ENCODE data around the gene PPM1M.

Gene PPM1M

DNA sequence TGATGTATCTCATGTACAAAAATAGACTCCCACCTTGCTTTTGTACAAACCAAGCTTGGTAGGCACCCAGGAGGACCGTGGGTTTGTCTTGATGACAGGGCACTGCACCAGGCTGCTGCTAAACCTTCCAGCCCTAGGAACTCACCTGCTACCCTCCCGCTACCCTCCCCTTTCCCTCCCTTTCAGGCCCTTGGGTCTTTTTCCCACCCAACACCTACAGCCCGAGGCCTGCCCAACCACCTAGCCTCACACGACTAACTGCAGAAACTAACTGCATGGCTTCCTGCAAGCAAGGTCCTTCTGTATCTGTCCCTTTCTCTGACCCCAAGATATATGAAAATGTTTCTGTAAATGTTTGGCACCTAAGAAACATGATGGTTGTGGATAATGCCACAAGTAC lies 11.1 kb downstream of the PPM1M start:
- TF ChIP-seq MYC (IDR thresholded peaks at IDR 0.05; ENCODE audit: low read depth, low read length) (no peak), POLR2A (IDR thresholded peaks at IDR 0.05; ENCODE audit: extremely low read depth, insufficient read length) (no peak), MAX (IDR thresholded peaks at IDR 0.05; ENCODE audit: low read depth, low read length) (no peak)
- TF ChIP-seq, protein P1, sequence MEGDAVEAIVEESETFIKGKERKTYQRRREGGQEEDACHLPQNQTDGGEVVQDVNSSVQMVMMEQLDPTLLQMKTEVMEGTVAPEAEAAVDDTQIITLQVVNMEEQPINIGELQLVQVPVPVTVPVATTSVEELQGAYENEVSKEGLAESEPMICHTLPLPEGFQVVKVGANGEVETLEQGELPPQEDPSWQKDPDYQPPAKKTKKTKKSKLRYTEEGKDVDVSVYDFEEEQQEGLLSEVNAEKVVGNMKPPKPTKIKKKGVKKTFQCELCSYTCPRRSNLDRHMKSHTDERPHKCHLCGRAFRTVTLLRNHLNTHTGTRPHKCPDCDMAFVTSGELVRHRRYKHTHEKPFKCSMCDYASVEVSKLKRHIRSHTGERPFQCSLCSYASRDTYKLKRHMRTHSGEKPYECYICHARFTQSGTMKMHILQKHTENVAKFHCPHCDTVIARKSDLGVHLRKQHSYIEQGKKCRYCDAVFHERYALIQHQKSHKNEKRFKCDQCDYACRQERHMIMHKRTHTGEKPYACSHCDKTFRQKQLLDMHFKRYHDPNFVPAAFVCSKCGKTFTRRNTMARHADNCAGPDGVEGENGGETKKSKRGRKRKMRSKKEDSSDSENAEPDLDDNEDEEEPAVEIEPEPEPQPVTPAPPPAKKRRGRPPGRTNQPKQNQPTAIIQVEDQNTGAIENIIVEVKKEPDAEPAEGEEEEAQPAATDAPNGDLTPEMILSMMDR (IDR thresholded peaks at IDR 0.05; ENCODE audit: low read depth, low read length) = no peak
- no peak for DNase-seq (ENCODE audit: low read depth)
- no peak overlapping the region for H3K4me3 ChIP-seq (ENCODE audit: low read depth, low read length)

- TF ChIP-seq POLR2A (IDR thresholded peaks at IDR 0.05; ENCODE audit: extremely low read depth, insufficient read length) (no peak), MAX (IDR thresholded peaks at IDR 0.05; ENCODE audit: low read depth, low read length) (no peak), MYC (IDR thresholded peaks at IDR 0.05; ENCODE audit: low read depth, low read length) (no peak)
- TF ChIP-seq, protein P1 (IDR thresholded peaks at IDR 0.05; ENCODE audit: low read depth, low read length) = no peak
- H3K4me3 ChIP-seq (ENCODE audit: low read depth, low read length) = no peak overlapping the region
Observed at GRCh38 chr3:52257911-52258310, 12.4 kb downstream of the PPM1M start.

GRCh38 chr3:52259035-52259434 lies 13.5 kb downstream of the PPM1M start:
- TF ChIP-seq, protein P1 (IDR thresholded peaks at IDR 0.05; ENCODE audit: low read depth, low read length) = no peak
- no peak for TF ChIP-seq MAX (IDR thresholded peaks at IDR 0.05; ENCODE audit: low read depth, low read length)
- no peak for TF ChIP-seq POLR2A (IDR thresholded peaks at IDR 0.05; ENCODE audit: extremely low read depth, insufficient read length)
- TF ChIP-seq MYC (IDR thresholded peaks at IDR 0.05; ENCODE audit: low read depth, low read length) = no peak
- H3K4me3 ChIP-seq (ENCODE audit: low read depth, low read length) = no peak overlapping the region
- no peak for DNase-seq (ENCODE audit: low read depth)

More at GRCh38 chr3:52257911-52258310, 12.4 kb downstream of the PPM1M start:
- DNase-seq (ENCODE audit: low read depth) = no peak

GRCh38 chr3:52259448-52259847 lies 13.9 kb downstream of the PPM1M start:
- no peak overlapping the region for H3K4me3 ChIP-seq (ENCODE audit: low read depth, low read length)
- DNase-seq (ENCODE audit: low read depth) = no peak
- TF ChIP-seq, protein P1 (IDR thresholded peaks at IDR 0.05; ENCODE audit: low read depth, low read length) = no peak
- TF ChIP-seq MAX (IDR thresholded peaks at IDR 0.05; ENCODE audit: low read depth, low read length) = no peak
- no peak for TF ChIP-seq POLR2A (IDR thresholded peaks at IDR 0.05; ENCODE audit: extremely low read depth, insufficient read length)
- no peak for TF ChIP-seq MYC (IDR thresholded peaks at IDR 0.05; ENCODE audit: low read depth, low read length)

DNA sequence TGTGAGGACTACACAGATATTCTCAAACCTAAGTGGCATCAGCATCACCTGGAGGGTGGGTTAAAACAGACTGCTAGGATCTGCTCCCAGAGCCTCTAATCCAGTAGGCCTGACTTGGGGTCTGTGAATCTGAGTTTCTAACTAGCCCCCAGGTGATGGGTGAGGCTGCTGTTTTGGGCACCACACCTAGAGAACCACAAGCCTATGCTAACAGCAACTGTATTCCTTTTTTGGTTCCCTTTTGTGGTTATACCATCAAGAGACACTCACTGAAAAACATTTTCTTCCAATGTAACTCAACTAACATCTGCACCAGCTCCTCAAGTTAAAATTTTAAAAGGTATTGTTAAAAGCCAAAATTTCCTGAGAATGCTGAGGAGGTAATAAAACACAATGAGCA lies 16.9 kb downstream of the PPM1M start:
- no peak for TF ChIP-seq POLR2A (IDR thresholded peaks at IDR 0.05; ENCODE audit: extremely low read depth, insufficient read length)
- TF ChIP-seq MYC (IDR thresholded peaks at IDR 0.05; ENCODE audit: low read depth, low read length) = no peak
- TF ChIP-seq MAX (IDR thresholded peaks at IDR 0.05; ENCODE audit: low read depth, low read length) = no peak
- TF ChIP-seq, protein P1 (IDR thresholded peaks at IDR 0.05; ENCODE audit: low read depth, low read length) = no peak
- no peak for DNase-seq (ENCODE audit: low read depth)
- H3K4me3 ChIP-seq (ENCODE audit: low read depth, low read length) = no peak overlapping the region

- H3K4me3 ChIP-seq (ENCODE audit: low read depth, low read length) = no peak overlapping the region
- TF ChIP-seq POLR2A (IDR thresholded peaks at IDR 0.05; ENCODE audit: extremely low read depth, insufficient read length) (no peak), MYC (IDR thresholded peaks at IDR 0.05; ENCODE audit: low read depth, low read length) (no peak), MAX (IDR thresholded peaks at IDR 0.05; ENCODE audit: low read depth, low read length) (no peak)
- TF ChIP-seq, protein P1 (IDR thresholded peaks at IDR 0.05; ENCODE audit: low read depth, low read length) = no peak
- DNase-seq (ENCODE audit: low read depth) = no peak
Observed at GRCh38 chr3:52265387-52265786, 19.8 kb downstream of the PPM1M start.

Data from NB4 (cell line).